Fibroblast of skin of left quadriceps (primary cell): ENCODE measurements around the gene EXD2.
"Not testable (repeated sequence)": the region's sequence is repeated elsewhere in the genome, so short reads cannot be mapped to it uniquely, and the experiment has no call there.

Experiments used
- DNase-seq, 2 experiments: peaks; one replicate each; pipeline ENCODE4 v3.0.0-alpha.2; 2013; ENCODE audit warnings: low read depth in 2 of 2

The EXD2 gene

DNA sequence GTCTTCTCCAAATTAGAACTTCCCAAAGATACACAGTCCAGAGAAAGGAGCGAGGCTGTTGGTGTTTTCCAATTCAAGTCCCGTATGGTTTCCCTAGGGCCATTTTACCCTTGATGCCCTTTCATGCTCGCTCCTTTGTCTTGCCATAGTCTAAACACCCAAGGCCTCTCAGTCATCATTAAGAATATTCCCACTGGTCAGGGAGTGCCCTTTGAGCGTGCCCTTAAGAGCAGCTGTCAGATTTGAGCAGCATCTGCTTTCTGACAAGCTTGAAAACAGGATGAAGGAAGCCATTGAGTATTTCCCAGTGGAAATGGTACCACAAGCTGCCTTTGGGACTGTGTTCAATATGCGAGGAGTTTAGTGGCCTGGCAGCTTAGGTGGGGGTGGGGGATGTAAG is 58.3 kb downstream of the EXD2 start:
- DNase-seq = no peak

DNA sequence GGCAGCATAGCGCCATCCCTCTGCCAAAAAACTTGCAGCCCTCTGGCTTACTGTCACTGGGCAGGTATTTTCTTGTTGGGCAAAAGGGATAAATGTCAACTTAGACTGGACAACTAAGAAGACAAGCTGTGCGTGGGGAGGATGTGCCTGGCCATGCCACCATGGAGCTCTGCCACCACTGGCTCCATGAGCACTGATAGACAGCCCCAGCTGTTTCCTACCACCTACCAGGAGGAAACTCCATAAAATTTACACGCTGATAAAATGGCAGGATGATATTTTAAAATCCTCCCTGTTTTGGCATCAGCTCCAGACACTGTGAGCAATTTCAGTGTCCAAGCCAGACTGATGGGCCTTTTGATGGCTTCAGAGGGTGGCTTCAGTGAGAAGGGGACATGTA is 61.6 kb downstream of the EXD2 start:
- no peak for DNase-seq

- no peak for DNase-seq
Measured at GRCh38 chr14:69259168-69259526, 67.8 kb downstream of the EXD2 start.

DNA sequence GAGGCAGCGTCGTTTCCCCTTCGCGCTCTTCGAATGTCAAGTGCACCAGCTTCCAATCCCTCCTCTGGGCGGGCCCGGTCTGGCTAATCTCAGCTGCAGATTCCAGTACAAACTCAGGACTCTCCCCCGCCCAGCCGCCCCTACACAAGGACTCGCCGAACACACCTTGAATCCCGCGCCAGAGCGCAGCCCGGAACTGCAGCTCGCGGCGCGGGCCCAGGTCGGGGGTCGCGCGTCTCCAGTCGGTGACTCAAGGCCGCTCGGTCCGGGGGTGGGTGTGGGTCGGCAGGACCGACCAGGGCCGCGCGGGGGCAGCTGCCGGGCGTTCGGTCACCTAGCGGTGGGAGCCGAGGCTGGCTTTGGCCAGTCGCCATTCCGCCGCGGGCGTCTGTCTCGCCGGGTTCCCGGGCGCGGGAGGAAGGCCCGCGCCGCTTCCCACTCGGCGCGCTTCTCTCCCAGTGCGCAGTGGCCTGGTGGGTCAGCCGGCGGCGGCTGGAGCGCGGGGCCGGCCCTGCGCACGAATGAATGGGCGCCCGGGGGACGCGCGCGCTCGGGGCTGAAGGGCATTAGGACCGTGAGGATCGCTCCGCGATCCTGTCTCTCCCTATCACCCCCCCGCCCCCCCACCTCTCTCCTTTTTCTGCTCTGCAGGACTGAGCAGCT is 68.4 kb downstream of the EXD2 start, which contains the start of gene GALNT16:
Gene GALNT16 (plus strand): TSS at position 632 of the 663 bp plus-strand sequence. CDS start 133 bp downstream, outside the sequence.
- DNase-seq = no peak

- DNase-seq = no peak
Measured at GRCh38 chr14:69260190-69260860, 69.0 kb downstream of the EXD2 start.

DNA sequence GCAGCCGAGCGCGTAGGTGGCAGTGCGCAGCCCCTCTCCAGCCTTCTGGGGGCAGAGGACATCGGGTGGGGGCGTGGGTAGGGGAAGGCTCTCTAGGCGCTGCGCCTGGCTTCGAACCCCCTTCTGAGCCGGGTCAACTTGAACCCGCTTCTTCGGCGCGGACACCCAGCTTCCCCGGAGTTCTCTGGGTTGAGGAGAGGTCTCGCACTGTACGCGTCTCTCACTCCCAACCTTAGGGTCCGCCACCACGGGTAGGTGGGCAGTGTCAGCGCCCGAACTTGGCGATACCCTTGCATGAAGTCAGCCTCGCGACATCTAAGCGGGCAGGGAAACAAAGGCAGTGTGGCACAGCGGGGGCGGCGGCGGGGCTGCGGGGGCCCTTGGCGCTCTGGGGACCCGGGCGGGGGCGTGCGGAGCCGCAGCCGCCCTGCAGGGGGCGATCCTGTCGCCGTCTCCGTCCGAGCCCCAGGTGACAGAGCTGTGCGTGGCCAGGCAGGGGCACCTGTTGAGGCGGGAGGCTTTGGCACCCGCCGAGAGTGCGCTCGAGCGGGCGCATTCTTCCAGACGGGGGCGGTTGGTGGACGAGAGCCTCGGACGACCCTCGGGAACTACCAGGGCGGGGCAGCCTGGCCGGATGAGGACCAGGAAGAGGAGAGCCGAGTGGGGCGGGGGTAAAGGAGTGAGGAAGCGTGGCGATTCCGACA is 69.7 kb downstream of the EXD2 start:
- DNase-seq = no peak

DNA sequence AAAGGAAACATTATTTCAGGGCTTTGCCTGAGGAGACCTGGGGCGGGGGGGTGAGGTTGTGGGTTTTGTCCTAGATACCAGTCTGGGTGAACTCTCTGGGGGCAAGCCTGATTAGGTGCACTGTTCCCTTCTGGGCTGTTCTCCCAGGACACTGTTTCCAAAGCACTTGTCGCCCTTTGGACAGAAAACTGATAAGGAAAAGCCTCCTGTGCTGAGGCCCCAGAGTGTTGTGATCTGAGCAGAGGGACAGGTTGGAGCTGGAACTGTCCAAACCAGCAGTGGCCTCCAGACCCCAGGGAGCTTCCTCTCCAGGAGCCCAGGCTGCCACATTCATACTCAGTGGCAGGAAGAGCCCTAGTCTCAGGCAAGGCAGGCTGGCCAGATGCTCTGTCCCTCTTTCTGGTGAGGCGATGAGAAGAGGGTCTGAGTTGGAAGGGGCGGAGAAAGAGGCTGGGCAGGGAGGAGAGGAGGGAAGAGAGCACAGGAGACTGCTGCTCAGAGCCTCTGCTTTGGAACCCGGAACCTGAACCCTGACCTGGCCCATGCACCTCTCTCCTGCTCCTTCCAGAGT is 70.5 kb downstream of the EXD2 start:
- no peak for DNase-seq

- DNase-seq = no peak
Measured at GRCh38 chr14:69262516-69262915, 71.2 kb downstream of the EXD2 start.

DNA sequence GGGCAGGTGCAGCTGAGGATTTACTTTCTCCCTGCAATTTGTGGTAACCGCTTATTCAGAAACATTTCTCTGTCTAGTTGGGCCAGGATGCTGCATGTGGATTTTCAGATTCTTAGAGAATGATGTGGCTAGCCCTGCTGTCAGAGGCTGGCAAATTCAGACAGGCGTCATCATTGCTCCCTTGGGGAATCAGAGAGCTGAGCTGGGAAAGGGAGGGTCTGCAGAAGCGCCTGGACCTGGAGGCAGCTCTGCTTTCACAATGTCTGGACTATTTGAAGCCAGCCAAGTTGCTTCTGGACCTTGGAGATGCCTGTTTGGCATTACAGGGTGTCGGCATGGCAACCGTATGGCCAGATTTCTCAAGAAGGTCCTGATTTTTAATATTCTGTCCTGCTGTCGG is 72.1 kb downstream of the EXD2 start:
- DNase-seq = peak; percentile 96

GRCh38 chr14:69263771-69264170 is 72.5 kb downstream of the EXD2 start:
- DNase-seq = no peak

GRCh38 chr14:69266572-69267345 is 75.5 kb downstream of the EXD2 start:
- no peak for DNase-seq

- DNase-seq = no peak
Measured at GRCh38 chr14:69267492-69267891, 76.2 kb downstream of the EXD2 start.

DNA sequence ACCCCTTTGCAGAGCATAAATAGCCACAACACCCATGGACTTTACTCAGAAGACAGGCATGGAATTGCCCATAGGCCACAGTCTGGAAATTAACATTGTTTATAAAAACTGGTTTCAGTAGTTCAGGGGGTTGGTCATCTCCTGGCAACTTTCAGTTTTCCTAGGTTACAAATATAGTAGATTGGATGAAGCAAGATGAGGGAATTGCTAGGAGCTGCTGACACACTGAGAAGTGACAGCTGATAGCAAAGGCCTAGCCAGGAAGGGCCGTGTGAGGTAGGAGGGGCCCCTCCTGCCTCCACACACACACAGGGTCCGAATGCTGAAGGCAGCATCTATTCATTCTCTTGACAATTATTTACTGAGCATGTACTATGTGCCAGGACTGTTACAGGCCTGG is 76.9 kb downstream of the EXD2 start:
- DNase-seq = no peak

- DNase-seq = no peak
Measured at GRCh38 chr14:69268763-69269162, 77.5 kb downstream of the EXD2 start.

GRCh38 chr14:69269381-69269780 is 78.1 kb downstream of the EXD2 start:
- DNase-seq = no peak

- DNase-seq = no peak
Measured at GRCh38 chr14:69270097-69270496, 78.8 kb downstream of the EXD2 start.

DNA sequence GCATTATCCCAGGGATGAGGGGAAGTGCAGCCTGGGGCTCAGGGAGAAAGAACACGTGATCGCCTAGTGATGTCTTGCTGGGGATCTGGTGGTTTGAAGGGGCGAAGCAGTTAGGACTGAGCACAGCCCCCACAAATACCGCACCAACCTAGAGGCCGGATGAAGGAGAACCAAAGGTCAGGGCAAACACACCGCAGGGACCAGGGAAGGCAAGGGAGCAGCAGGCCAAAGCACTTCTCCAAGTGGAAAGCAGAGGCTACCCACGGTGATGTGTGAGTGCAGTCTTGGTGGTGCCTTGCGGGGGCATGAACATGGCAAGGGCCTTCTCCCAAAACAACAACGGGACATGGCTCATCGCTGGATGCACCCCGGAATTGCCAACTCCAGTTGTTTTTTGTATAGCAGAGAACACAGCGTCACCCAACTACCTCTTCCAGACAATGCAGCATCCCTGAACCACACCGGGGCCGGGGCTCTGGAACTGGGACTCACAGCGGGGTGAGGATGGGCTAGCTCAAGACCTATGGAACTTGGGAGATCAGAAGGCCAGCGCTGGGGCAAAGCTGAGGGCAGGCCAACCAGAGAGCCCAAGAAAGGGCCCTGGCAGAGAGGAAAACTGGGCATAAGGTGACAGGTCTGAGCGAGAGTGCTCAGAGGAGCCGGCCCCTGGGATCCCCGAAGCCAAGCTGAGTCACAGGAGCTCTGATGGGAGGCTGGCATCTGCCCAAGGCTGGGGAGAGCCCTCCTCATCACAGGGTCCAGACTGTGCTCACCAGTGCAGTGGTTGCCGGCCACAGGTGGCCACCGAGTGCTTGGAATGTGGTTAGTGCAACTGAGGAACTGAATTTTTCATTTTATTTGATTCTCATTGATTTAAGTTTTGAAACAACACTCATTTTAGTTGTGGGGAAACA is 79.8 kb downstream of the EXD2 start:
- no peak for DNase-seq

DNA sequence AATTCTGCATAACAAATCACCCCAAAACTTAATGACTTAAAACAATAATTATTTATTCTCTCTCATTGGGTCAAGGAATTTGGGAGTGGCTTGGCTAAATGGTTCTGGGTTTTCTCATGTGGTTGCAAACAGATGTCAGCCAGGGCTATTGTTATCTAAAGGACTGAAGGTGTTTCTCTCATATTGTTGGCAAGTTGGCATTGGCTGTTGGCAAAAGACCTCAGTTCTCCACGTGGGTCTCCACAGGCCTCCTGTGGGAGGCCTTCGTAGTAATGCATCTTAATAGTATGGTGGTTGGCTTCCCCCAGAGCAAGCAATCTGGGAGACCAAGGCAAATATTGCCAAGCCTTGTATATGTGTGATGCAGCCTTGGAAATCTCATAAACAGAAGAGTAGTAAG is 83.0 kb downstream of the EXD2 start:
- DNase-seq = no peak

DNA sequence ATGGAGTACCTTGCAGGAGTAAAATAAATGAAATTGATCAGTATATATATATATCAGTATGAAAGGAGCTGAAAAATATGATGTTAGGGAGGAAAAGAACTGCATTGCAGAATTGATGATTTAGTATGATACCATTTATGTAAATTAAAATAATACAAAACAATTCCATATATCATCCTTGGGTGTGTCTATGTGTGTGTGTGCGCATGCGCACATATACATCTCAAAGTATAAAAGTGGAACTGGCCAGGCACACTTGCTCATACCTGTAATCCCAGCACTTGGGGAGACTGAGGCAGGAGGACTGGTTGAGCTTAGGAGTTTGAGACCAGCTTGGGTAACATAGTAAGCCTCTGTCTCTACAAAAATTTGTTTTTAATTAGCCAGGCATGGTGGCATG is 84.0 kb downstream of the EXD2 start:
- no peak for DNase-seq

DNA sequence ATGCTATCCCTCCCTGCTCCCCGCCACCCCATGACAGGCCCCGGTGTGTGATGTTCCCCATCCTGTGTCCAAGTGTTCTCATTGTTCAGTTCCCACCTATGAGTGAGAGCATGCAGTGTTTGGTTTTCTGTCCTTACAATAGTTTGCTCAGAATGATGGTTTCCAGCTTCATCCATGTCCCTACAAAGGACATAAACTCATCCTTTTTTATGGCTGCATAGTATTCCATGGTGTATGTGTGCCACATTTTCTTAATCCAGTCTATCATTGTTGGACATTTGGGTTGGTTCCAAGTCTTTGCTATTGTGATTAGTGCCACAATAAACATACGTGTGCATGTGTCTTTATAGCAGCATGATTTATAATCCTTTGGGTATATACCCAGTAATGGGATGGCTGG is 86.1 kb downstream of the EXD2 start:
- DNase-seq = not testable (repeated sequence)

GRCh38 chr14:69280746-69281291 is 89.5 kb downstream of the EXD2 start:
- DNase-seq = no peak
